HG02870 (cell line): ENCODE data around the gene PGLYRP2.
"Not testable (repeated sequence)": the region's sequence is repeated elsewhere in the genome, so short reads cannot be mapped to it uniquely, and the experiment has no call there.

Experiments used
- ATAC-seq: cut with Tn5 transposase; IDR thresholded peaks from one replicate; pipeline ENCODE4 v1.9.1; 2021; ENCODE audit warnings: mild to moderate bottlenecking, moderate library complexity; ENCODE audit not compliant: unreplicated experiment

Gene PGLYRP2, protein sequence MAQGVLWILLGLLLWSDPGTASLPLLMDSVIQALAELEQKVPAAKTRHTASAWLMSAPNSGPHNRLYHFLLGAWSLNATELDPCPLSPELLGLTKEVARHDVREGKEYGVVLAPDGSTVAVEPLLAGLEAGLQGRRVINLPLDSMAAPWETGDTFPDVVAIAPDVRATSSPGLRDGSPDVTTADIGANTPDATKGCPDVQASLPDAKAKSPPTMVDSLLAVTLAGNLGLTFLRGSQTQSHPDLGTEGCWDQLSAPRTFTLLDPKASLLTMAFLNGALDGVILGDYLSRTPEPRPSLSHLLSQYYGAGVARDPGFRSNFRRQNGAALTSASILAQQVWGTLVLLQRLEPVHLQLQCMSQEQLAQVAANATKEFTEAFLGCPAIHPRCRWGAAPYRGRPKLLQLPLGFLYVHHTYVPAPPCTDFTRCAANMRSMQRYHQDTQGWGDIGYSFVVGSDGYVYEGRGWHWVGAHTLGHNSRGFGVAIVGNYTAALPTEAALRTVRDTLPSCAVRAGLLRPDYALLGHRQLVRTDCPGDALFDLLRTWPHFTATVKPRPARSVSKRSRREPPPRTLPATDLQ

DNA sequence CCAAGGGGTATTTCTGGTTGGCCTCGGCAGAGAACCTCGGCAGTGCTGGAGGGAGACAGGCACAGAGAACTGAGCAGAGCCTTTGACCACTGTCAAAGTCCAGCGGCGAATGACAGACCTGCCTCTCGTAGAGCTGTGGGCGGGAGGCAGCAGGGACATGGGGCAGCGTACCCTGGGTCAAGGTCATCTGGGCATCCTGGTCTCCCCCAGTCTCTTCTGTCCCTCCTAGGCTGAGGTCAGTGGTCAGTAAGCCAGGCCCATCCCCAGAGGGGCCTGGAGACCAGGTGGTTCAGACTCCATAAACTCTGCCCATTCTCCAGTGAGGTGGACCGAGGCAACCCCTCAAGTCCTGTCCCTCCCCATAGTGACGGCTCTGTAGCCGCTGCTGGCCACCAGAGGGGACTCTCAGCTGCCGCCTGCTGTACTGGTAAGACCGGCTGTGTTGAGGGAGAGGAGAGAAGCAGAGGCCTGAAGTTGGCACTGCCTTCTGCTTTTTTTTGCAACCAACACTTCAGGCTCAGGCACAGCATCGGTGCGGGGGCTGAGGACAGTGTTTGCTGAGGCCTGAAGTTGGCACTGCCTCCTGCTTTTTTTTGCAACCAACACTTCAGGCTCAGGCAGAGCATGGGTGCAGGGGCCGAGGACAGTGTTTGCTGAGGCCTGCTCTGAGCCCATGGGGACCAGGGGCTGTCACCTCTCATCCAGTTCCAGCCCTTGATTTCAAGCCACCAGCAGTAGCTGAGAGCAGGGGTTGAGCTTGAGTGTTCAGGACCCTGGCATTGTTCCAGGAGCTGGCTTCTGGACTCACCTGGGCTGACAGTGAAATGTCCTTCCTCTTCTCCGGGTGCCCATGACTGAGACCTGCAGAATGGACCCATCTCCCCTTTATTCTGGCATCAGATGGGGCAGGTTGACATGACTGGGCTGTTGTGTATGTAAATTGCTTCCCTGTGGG, at the start of gene PGLYRP2:
TSS of gene PGLYRP2 (minus strand) at position 111 of the 955 bp plus-strand sequence. CDS start 130 bp downstream, outside the sequence.
- ATAC-seq, result no peak

DNA sequence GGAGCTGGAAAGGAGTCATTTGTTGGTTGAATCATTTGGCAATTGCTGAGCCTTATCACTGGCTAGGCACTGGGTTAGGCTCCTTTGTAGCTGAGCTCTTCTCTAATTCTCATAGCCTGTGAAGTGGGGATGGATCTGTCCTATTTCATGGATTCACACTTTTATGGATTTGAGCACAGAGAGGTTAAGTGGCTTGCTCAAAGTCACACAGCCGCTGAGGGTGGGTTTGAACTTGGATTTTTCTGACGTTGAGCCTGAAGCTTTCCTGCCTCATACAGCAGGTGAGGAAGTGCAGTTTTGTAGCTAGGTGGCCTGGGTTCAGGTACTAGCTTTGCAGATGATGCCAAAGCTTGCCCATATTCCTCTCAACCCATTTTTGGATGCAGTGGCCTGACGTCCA, 48.4 kb upstream of the PGLYRP2 start:
- ATAC-seq, result no peak

DNA sequence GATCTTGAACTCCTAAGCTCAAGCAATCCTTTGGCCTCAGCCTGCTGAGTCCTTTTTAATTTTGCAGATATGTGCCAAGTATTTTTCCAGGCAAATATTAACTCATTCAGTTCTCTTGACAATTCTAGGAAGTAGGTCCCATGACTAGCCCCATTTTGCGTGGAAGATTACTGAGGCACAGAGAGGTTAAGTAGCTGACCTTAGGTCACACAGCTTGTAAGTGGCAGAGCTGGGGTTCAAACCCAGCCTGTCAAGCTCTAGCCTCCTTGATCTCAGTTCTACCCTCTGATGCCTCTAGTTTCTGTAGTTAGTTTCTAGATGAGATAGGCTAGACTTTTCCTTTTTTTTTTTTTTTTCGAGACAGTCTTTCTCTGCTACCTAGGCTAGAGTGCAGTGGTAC, 47.1 kb upstream of the PGLYRP2 start:
- ATAC-seq, result no peak

DNA sequence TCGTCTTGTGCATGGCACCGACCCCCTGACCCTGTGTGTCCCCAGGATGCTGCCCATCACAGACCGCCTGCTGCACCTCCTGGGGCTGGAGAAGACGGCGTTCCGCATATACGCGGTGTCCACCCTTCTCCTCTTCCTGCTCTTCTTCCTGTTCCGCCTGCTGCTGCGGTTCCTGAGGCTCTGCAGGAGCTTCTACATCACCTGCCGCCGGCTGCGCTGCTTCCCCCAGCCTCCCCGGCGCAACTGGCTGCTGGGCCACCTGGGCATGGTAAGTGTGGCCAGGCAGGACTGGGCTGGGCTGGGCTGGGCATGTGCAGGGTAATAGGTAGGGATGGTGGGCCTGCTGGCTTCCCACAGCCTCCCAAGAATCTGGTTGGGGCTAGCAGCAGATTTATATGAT, 46.0 kb upstream of the PGLYRP2 start:
- no peak for ATAC-seq

DNA sequence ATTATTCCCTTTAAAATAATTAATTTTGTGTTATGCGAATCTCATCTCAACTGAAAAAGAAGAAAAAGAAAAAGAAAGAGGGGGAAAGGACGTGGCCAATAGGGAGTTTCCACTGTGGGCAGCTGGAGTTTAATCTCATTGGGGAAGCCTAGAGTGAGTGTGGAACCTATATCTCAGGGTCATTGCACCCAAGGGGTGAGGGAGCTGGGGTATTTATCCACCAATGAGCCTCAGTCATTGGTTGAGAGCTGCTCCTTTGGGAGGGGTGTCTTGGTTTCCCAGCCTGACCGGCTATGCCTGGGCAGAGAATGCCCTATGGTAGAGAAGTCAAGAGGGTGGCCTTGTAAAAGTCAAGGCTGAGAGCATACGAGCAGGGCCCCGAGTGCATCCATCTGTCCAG, 45.5 kb upstream of the PGLYRP2 start:
- ATAC-seq, result no peak

DNA sequence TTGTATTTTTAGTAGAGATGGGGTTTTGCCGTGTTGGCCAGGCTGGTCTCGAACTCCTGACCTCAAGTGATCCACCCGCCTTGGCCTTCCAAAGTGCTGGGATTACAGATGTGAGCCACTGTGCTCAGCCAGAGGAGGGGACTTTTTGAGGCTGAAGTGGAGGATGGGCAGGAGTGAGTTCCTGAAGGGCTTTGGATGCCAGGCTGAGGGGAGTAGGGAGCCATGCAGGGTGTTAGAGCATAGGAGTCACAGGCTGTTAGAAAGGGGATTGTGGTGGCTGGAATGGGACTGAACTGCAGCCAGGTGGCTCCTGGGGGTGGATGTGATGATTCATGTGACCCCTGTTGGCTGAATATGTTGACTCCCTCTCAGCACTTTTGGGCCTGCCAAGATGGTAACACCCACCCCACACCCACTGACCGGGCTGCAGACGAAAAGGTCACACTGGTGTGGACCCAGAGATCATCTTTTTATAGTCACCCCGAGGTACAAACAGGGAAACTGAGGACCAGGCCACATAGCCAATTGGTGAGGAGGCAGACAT, 40.2 kb upstream of the PGLYRP2 start:
- no peak for ATAC-seq

DNA sequence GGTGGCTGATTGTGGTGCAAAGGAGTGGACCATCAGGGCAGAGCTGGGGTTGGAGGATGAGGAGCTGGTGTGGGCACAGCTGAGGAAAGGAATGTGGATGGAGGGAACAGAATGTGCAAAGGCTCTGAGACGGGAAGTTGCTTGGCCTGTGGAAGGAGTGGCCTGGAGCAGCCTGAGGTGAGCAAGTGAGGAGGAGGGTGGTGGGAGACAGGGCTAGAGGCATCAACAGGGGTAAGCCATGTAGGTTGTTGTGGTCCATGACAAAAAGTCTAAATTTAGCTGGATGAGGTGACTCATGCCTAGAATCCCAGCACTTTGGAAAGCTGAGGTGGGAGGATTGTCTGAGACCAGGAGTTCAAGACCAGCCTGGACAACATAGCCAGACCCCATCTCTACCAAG, 38.5 kb upstream of the PGLYRP2 start:
- ATAC-seq, result no peak

DNA sequence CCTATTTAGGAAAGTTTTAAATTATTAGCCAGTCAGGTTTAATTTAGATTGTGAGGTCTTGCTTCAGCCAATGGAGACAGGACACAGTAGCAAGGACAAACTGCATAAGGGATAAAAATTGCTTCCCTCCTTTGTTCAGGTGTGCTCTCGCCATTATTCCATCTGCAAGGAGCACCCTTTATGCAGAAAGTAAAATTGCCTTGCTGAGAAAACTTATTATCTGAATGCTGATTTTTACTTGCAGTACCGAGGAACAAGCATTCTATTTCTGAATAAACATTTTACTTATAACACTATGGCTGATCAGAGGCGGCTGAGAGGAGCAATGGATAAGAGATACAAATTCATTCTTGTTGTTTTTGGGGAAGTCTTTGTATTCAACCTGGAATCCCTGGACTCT, 37.1 kb upstream of the PGLYRP2 start:
- ATAC-seq, result no peak

DNA sequence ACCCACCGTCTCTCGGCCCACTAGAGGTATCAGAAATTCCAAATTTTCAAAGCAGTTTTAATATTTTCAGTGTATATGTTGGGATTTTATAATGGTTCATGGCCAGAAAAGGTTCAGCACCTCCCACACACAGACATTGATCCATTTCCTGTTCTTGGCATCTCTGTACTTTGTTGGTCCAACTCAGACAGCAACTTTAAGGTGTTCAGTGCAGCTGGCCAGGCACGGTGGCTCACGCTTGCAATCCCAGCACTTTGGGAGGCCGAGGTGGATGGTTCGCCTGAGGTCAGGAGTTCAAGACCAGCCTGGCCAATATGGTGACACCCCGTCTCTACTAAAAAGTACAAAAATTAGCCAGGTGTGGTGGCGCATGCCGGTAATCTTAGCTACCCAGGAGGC, 35.9 kb upstream of the PGLYRP2 start:
- not testable (repeated sequence) for ATAC-seq

DNA sequence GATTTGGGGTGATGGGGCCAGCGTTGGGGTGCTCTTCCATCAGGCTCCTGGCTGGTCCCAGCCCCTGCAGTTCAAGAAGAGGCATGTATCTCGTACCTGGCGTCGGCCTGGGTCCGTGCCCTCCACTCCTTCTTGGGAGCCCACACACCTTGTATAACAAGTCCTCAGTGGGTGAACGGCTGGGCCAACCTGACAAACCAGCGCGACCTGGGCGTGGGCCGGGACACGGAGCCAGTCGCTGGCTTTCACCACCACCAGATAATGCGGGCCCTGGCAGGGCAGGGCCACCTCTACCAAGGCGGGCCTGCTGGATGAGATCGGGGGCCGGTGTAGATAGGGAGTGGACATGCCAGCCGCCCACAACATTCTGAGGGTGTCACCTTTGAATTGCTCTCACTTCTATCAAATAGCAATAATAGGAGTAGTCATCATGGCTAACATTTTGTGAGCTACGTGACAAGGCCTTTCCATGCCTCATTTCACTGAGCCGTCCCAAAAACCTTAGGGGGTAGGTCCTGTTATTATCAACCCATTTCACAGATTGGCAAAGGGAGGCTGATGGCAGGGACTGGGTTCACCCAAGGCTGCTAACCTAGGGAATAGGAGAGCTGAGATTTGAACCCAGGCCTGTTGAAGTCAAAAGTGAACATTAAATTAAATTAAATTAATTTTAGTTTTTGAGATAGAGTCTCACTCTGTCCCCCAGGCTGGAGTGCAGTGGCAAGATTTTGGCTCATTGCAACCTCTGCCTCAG, 32.5 kb upstream of the PGLYRP2 start:
- no peak for ATAC-seq

DNA sequence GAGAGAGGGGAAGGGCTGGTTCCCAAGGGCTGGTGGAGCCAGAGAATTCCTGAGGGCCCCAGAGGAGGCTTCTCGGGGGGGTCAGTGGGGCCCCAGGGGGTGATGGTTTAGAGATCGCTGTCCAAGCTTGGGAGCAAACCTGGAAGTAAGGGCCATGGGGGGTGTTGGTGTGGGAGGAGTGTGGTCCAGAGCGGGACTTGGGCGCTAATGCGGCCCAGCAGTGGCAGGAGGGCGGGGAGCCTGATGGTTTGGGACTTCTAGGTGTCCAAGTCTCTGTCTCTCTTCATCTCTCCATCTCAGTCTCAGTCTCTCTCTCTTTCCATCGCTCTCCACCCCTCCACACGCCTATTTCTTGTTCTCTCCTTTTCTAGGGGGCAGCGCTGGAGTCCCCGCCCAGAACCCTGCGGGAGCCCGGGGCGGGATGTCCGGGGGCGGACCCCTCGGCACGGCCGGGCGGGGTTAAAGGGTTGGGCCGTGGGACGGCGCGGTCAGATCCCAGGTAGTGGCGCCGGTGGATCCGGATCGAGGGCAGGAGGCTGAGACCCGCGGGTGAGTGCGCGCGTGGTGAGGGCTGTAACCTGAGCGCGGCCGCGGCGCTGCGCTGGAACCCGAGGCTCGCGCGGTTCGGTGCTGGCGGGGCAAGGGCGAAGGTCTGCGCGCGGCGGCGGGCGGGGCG, 28.9 kb upstream of the PGLYRP2 start, which contains the start of gene CYP4F22:
TSS of gene CYP4F22 (plus strand) at position 491 of the 676 bp plus-strand sequence. CDS start 16,812 bp downstream, outside the sequence.
- ATAC-seq, result no peak

DNA sequence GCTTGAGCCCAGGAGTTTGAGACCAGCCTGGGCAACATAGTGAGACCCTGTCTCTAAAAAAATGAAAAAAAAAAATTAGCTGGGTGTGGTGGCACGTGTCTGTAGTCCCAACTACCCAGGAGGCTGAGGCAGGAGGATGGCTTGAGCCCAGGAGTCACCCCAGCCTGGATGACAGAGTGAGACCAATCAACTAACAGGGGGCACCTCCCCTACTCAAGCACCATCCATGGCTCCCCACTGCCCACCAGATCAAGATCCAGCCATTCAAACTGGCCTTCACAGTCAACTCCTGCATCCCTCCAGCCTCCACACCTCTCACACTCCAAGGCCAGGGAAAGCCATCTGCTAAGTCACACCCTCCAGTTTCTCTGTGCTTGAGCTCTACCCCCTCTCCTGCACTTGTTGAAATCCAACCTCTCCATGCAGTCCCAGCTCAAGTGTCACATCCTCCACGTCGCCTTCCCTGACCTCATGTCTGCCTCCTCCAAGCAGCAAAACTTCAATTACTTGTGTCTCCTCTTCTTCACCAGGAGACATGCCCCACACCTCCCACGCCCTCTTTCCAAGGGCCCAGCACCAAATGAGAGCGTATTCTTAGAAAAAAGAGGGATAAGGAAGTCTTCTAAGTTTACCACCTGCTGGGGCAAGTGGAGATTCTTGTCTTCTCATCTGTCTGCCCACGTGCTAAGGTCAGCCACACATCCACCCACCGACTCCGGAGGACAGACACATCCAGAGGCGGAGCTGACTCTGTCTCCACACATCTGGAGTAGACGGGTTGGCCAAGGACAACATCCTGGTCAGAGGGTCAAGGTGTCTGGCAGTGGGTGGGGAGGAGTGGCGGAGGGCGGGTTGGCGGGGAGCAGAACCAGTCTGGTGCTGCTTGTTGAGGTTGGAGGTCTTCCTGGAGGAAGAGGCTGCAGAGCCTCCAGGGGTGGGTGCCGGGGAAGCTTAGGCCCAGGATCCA, 28.1 kb upstream of the PGLYRP2 start:
- ATAC-seq, result no peak

DNA sequence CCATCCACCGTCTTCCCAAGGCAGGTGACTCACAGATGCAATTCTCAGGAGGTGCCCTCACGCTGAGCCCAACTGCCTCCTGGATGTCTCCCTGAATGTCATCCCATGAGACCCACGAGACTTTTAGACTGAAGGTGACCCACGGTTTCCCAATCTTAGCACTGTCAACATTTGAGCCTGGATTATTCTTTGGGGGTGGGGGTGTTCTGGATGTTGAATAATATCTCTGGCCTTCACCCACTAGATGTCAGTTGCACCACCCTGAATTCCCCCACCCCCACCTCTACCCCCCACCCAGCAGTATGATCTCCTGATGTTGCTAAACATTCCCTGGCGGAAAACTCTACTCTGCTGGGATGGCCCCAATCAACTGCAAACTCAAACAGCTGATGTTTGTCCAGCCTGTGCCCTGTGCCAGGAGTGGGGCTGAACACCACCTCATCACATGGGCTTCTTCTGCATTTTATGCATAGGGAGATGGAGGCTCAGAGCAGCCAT, 26.8 kb upstream of the PGLYRP2 start:
- no peak for ATAC-seq

DNA sequence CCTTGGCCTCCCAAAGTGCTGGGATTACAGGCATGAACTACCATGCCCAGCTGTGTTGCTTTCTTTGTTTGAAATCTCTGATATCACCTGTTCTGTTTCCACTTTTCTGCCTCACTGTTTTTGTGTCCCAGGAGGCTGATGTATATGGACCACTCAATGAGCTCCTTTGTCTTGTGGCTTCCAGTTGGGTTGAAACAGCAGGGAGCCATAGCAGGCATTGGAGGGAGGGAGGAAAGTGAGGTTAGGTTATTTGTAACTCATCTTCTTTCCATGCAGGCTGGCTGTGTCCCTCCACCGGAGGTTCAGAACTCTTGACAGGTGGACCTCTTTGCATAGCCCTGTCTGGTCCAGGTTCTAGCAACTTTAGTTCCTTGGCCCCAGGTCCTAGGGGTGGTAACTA, 23.0 kb upstream of the PGLYRP2 start:
- ATAC-seq, result no peak

DNA sequence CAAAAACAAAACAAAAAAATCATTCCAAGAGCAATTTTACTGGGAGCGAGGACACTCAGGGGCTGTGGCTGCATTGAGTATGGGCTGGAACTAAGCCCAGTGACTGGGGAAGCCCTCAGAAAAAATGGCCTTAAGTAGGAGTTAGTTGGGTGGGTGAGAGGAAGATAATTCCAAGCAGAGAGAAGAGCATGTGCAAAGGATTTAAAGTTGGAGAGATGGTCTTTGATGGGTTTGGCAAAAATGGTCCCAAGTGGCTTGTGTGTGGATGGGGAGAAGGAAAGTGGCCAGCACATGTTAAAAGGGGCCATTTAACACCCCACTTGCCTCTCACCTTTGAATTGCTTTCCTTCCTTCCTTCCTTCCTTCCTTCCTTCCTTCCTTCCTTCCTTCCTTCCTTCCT, 22.3 kb upstream of the PGLYRP2 start:
- ATAC-seq, result no peak

DNA sequence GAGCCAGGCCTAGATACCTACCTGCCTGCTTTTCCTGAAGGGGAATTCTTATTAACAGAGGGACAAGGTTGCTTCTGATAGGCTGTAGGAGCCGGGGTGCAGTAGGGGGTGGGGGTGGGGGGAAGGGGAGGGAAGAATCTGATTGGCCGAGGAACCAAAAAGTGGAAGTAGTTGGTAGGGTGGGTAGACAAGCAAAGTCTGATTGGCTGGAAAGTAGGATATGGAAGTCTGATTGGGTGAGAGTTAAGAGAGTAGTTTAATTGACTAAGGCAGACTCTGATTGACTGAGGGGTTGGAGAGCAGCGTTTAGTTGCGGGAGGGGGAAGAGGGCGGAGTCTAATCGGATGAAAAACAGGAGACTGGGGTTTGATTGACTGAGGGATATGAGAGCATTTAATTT, 19.6 kb upstream of the PGLYRP2 start:
- ATAC-seq, result no peak

DNA sequence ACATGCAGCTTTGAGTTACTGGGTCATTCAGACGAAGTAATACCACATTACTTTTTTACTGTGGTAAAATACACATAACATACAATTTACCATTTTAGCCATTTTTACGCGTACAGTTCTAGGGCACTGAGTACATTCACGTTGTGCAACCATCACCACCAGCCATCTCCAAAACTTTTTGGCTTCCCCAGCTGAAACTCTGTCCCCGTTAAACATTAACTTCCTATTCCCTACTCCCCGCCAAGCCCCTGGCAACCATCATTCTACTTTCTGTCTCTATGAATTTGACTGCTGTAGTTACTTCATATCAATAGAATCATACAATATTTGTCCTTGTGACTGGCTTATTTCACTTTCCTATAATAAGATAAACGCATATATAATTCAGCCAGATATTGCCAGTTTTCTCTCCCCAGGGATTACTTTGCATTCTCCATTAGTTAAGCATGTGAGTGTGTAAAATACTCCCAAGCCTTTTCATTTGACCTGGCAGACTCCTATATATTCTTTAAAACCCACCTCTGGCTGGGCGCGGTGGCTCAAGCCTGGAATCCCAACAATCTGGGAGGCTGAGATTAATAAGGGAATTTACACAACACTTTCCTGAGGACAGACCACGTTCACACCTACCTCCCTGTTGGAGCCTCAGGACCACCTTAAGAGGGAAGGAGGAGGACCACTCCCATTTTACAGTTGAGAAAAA, 19.0 kb upstream of the PGLYRP2 start:
- no peak for ATAC-seq

DNA sequence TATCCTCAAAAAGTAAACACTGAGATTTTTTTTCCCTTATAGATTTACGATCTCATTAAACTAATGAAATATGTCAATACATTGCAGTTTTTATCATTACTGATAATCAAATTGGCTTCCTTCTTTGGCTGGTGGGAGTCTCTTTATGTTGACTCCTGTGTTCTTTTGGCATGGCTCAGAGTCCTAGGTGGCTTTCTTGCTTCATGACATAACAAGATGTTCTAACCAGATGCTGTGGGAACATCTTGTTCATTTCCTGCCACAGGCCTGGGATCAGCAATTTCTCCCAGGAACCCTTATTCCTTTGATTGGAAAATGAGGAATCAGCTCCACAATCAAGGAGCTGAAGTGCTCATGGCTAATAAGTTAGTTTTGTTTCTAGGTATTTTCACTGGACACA, 15.8 kb upstream of the PGLYRP2 start:
- ATAC-seq, result no peak
